IMR-90 (cell line): ENCODE data around the gene GALNT17. TPM values are rescaled to one million over a fixed set of nuclear protein-coding genes. Genes with fewer than 3 reads are reported as not detected.

Experiments
- ATAC-seq: fragments of 200-7000 bp; cut with Tn5 transposase; 2 replicates; pipeline ENCODE4 v1.9.1; 2020; ENCODE audit warnings: low read depth, mild to moderate bottlenecking, moderate library complexity
- BruUV-seq: library from RNA; stranded (reverse); fragments of 400-500 nt; replicated peaks from 2 replicates; lab custom pipeline; 2021; lab: Mats Ljungman, UMichigan
- CTCF ChIA-PET: fragments of 300-600 bp; formaldehyde crosslinking; extraction: SDS; loops from one replicate; lab custom pipeline; 2021; ENCODE audit warnings: antibody characterized with exemption; lab: Yijun Ruan, JAX
- POLR2A ChIA-PET: fragments of 300-600 bp; sonication (Branson Sonifier 250); formaldehyde crosslinking; loops from one replicate; lab custom pipeline; 2022; ENCODE audit warnings: antibody characterized with exemption; ENCODE audit not compliant: unreplicated experiment; lab: Charles Lee
- DNase-seq: peaks from one replicate; pipeline ENCODE4 v3.0.0; 2013
- H2AFZ ChIP-seq: replicated peaks from 2 replicates; pipeline ENCODE3; 2013; ENCODE audit warnings: low read length, mild to moderate bottlenecking; ENCODE audit not compliant: poor library complexity
- H2AK5ac ChIP-seq: 2 replicates; pipeline ENCODE4 v1.6.1; 2013; ENCODE audit warnings: low read depth, low read length, inconsistent platforms
- H2AK9ac ChIP-seq: replicated peaks from 2 replicates; pipeline ENCODE3; 2013; ENCODE audit warnings: mild to moderate bottlenecking, low read depth, low read length, moderate library complexity; ENCODE audit not compliant: poor library complexity
- H2BK120ac ChIP-seq: 2 replicates; pipeline ENCODE4 v1.6.1; 2013; ENCODE audit warnings: low read depth, low read length, inconsistent platforms
- H2BK15ac ChIP-seq: 3 replicates; pipeline ENCODE4 v1.6.1; 2013; ENCODE audit warnings: low read depth, low read length, inconsistent platforms
- H2BK20ac ChIP-seq: 2 replicates; pipeline ENCODE4 v1.6.1; 2013; ENCODE audit warnings: low read depth, mild to moderate bottlenecking, inconsistent platforms, low read length, moderate library complexity
- H2BK5ac ChIP-seq: 2 replicates; pipeline ENCODE4 v1.6.1; 2013; ENCODE audit warnings: mild to moderate bottlenecking, low read depth, low read length, inconsistent platforms; ENCODE audit not compliant: poor library complexity, severe bottlenecking
- H3K14ac ChIP-seq: replicated peaks from 2 replicates; pipeline ENCODE4 v1.6.1; 2013; ENCODE audit warnings: low read depth, low read length, inconsistent platforms
- H3K18ac ChIP-seq: 2 replicates; pipeline ENCODE4 v1.6.1; 2013; ENCODE audit warnings: low read depth, low read length, control low read depth
- H3K23ac ChIP-seq: 2 replicates; pipeline ENCODE4 v1.6.1; 2013; ENCODE audit warnings: low read depth, low read length, inconsistent platforms
- H3K27ac ChIP-seq: 2 replicates; pipeline ENCODE4 v1.5.1; 2013; ENCODE audit warnings: mild to moderate bottlenecking, control low read depth, low read length; ENCODE audit not compliant: insufficient read depth
- H3K27me3 ChIP-seq: 2 replicates; pipeline ENCODE4 v1.6.1; 2013; ENCODE audit warnings: low read length; ENCODE audit not compliant: control insufficient read depth, insufficient read depth
- H3K36me3 ChIP-seq: 2 replicates; pipeline ENCODE4 v1.6.1; 2013; ENCODE audit warnings: low read length, mixed read lengths; ENCODE audit not compliant: control insufficient read depth, insufficient read depth
- H3K4ac ChIP-seq: 2 replicates; pipeline ENCODE4 v1.6.1; 2013; ENCODE audit warnings: low read depth, low read length, inconsistent platforms
- H3K4me1 ChIP-seq: 2 replicates; pipeline ENCODE4 v1.6.1; 2013; ENCODE audit warnings: low read length, mixed read lengths; ENCODE audit not compliant: control insufficient read depth, insufficient read depth
- H3K4me2 ChIP-seq: 2 replicates; pipeline ENCODE4 v1.6.1; 2013; ENCODE audit warnings: low read depth, mild to moderate bottlenecking, control low read depth, low read length, moderate library complexity
- H3K4me3 ChIP-seq: 2 replicates; pipeline ENCODE4 v1.5.1; 2013; ENCODE audit warnings: low read depth, mild to moderate bottlenecking, control low read depth, low read length, moderate library complexity; ENCODE audit not compliant: insufficient read depth
- H3K56ac ChIP-seq: 2 replicates; pipeline ENCODE4 v1.6.1; 2013; ENCODE audit warnings: low read length, inconsistent platforms; ENCODE audit not compliant: insufficient read depth; ENCODE audit errors: extremely low read depth
- H3K79me1 ChIP-seq, 2 experiments: 2 replicates each; pipeline ENCODE4 v1.6.1; 2013; ENCODE audit warnings: low read length in 2 of 2, inconsistent platforms in 1 of 2, low read depth in 1 of 2
- H3K9ac ChIP-seq: 2 replicates; pipeline ENCODE4 v1.6.1; 2013; ENCODE audit warnings: low read depth, low read length, control low read depth
- H3K9me1 ChIP-seq: 2 replicates; pipeline ENCODE4 v1.6.1; 2013; ENCODE audit warnings: low read length, inconsistent platforms; ENCODE audit not compliant: insufficient read depth
- H3K9me3 ChIP-seq: 2 replicates; pipeline ENCODE4 v1.6.1; 2013; ENCODE audit warnings: low read length; ENCODE audit not compliant: control insufficient read depth, insufficient read depth
- H4K20me1 ChIP-seq: 2 replicates; pipeline ENCODE4 v1.6.1; 2013; ENCODE audit warnings: low read length, inconsistent platforms; ENCODE audit not compliant: insufficient read depth
- H4K5ac ChIP-seq: 2 replicates; pipeline ENCODE4 v1.6.1; 2013; ENCODE audit warnings: mild to moderate bottlenecking, low read depth, low read length, control low read depth
- H4K8ac ChIP-seq, 2 experiments: 2 replicates each; pipeline ENCODE4 v1.6.1; 2013; ENCODE audit warnings: low read depth in 2 of 2, low read length in 2 of 2, control low read depth in 1 of 2, inconsistent platforms in 1 of 2
- H4K91ac ChIP-seq: 2 replicates; pipeline ENCODE4 v1.6.1; 2013; ENCODE audit warnings: low read depth, low read length, inconsistent platforms; ENCODE audit not compliant: insufficient read depth
- FOS ChIP-seq: fragments of 150-350 bp; IDR thresholded peaks from 2 replicates; pipeline ENCODE4 v1.6.1; 2016; ENCODE audit warnings: low read depth, low read length
- WGBS, 2 experiments: methylation state at CpG; one replicate each; pipeline versions ENCODE4 v1.1.5 to v1.1.7; 2013; ENCODE audit warnings: missing lambda C conversion rate in 2 of 2; ENCODE audit not compliant: insufficient read length in 1 of 2; ENCODE audit errors: extremely low coverage in 2 of 2; 5-methylcytosine and 5-hydroxymethylcytosine counted together
- dilution Hi-C: fragments of 300-500 bp; cut with HindIII; formaldehyde crosslinking; loops from one replicate; pipeline ENCODE4 v1.14.3; 2018; ENCODE audit warnings: low sequenced_read_pairs; ENCODE audit not compliant: unreplicated experiment
- in situ Hi-C: fragments of 300-500 bp; cut with MboI; formaldehyde crosslinking; loops from 3 replicates; pipeline ENCODE4 v1.14.3; 2019; ENCODE audit warnings: low sequenced_read_pairs, inconsistent platforms, mixed read lengths
- intact Hi-C: fragments of 100-400 bp; cut with micrococcal nuclease; formaldehyde crosslinking; loops from 2 replicates; pipeline ENCODE4 v1.10.0; 2022
- polyA plus RNA-seq, 3 experiments: library from polyadenylated mRNA; depleted of rRNA; stranded (reverse); fragments of >200 nt; gene quantifications; 2 replicates each; pipeline ENCODE4 v1.2.3, GENCODE V29; 2012; ENCODE audit warnings: low replicate concordance in 1 of 3
- total RNA-seq: library from RNA; depleted of rRNA; stranded (reverse); fragments of >200 nt; gene quantifications from 2 replicates; pipeline ENCODE4 v1.2.3, GENCODE V29; 2012
- TF ChIP-seq, protein P1 (sequence below): fragments of 150-350 bp; IDR thresholded peaks from 2 replicates; pipeline ENCODE4 v1.6.1; 2016; ENCODE audit warnings: low read depth, mild to moderate bottlenecking, low read length, moderate library complexity, borderline replicate concordance

The GALNT17 gene
- total and polyA plus RNA-seq, 2 of the 4 experiments (the other 2 are of a cell fraction) = not detected

DNA sequence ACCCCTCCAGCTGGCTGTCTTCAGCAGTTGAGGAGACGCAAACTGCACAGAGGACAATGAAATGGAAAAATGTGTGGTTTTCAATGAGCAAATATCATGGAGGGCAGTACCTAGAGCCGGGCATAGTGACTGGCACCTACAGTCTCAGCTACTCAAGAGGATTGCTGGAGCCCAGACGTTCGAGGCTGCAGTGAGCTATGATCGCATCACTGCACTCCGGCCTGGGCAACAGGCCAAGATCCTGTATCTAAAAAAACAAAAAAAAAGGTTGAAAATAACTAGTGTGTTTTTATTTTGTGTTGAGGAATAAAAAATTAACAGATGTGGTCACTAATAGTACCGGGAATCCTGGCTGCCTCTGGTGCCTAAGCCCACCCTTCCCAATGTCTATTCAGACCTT lies 345.5 kb downstream of the GALNT17 start:
- WGBS, 2 experiments = no CpG with 5 or more reads among the region's 7 CpGs
- no peak overlapping the region for H3K27ac ChIP-seq
- no peaks in the 10 kb centered on the region for H3K27me3 ChIP-seq
- dilution Hi-C loops = no loop called here
- H3K4ac ChIP-seq = no peak overlapping the region
- no peak overlapping the region for H4K91ac ChIP-seq
- H3K9me3 ChIP-seq = peaks cover 26% of the 10 kb centered on the region
- H3K14ac ChIP-seq = no peak overlapping the region
- H3K56ac ChIP-seq = no peak overlapping the region
- no peaks in the 10 kb centered on the region for H3K36me3 ChIP-seq
- ChIA-PET CTCF (no interaction called here), POLR2A (no interaction called here)
- H3K4me3 ChIP-seq = no peak overlapping the region
- no peak overlapping the region for H2AK9ac ChIP-seq
- H2BK5ac ChIP-seq = no peak overlapping the region
- ATAC-seq (no peak), DNase-seq (no peak)
- in situ Hi-C loops = no loop called here
- H2AFZ ChIP-seq = no peak overlapping the region
- no peak overlapping the region for H3K18ac ChIP-seq
- BruUV-seq = no TSS peak
- H3K23ac ChIP-seq = no peak overlapping the region
- no peak overlapping the region for H4K5ac ChIP-seq
- H2AK5ac ChIP-seq = no peak overlapping the region
- no peaks in the 10 kb centered on the region for H3K79me1 ChIP-seq
- intact Hi-C loops = no loop called here
- H4K8ac ChIP-seq = no peak overlapping the region
- H2BK15ac ChIP-seq = no peak overlapping the region
- no peaks in the 10 kb centered on the region for H3K4me1 ChIP-seq
- no peak overlapping the region for H2BK20ac ChIP-seq
- no peak overlapping the region for H3K4me2 ChIP-seq
- H3K9ac ChIP-seq = no peak overlapping the region
- H3K9me1 ChIP-seq = no peaks in the 10 kb centered on the region
- no peak for TF ChIP-seq FOS
- TF ChIP-seq, protein P1, sequence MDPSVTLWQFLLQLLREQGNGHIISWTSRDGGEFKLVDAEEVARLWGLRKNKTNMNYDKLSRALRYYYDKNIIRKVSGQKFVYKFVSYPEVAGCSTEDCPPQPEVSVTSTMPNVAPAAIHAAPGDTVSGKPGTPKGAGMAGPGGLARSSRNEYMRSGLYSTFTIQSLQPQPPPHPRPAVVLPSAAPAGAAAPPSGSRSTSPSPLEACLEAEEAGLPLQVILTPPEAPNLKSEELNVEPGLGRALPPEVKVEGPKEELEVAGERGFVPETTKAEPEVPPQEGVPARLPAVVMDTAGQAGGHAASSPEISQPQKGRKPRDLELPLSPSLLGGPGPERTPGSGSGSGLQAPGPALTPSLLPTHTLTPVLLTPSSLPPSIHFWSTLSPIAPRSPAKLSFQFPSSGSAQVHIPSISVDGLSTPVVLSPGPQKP = no peak
- H2BK120ac ChIP-seq = no peak overlapping the region
- no peaks in the 10 kb centered on the region for H4K20me1 ChIP-seq
